Lower lobe of right lung (tissue), 2 donors: ENCODE data around the gene PRDM11. TPM values are rescaled to one million over a fixed set of nuclear protein-coding genes. Genes with fewer than 3 reads are reported as not detected.

ENCODE experiments used
- ATAC-seq, 2 donors: fragments of 200-7000 bp; cut with Tn5 transposase; one replicate each; pipeline ENCODE4 v1.9.1; 2020 to 2022; ENCODE audit warnings: mild to moderate bottlenecking in 2 of 2, moderate library complexity in 2 of 2
- DNase-seq: peaks from one replicate; pipeline ENCODE4 v3.0.0-alpha.2; 2020
- H3K27ac ChIP-seq: fragments of 200-600 bp; one replicate; pipeline ENCODE4 v1.8.0; 2022
- H3K27me3 ChIP-seq: fragments of 200-600 bp; one replicate; pipeline ENCODE4 v1.8.0; 2022; ENCODE audit warnings: low read depth
- H3K36me3 ChIP-seq: fragments of 200-600 bp; one replicate; pipeline ENCODE4 v1.8.0; 2022; ENCODE audit warnings: mild to moderate bottlenecking
- H3K4me1 ChIP-seq: fragments of 200-600 bp; one replicate; pipeline ENCODE4 v1.8.0; 2022
- H3K4me3 ChIP-seq: fragments of 200-600 bp; one replicate; pipeline ENCODE4 v1.8.0; 2022; ENCODE audit warnings: mild to moderate bottlenecking
- H3K9me3 ChIP-seq: fragments of 200-600 bp; one replicate; pipeline ENCODE4 v1.8.0; 2022
- CTCF ChIP-seq: fragments of 200-600 bp; IDR thresholded peaks from one replicate; pipeline ENCODE4 v1.8.0; 2022; ENCODE audit warnings: antibody characterized with exemption, mild to moderate bottlenecking
- intact Hi-C: fragments of 100-400 bp; cut with DNase I; formaldehyde crosslinking; loops from one replicate; pipeline ENCODE4 v1.11.0; 2022
- total RNA-seq: library from RNA; stranded (reverse); fragmentation: NEBNext Ultra II Directional; extraction: Animal tissue kit (Norgen Biotek cat#: 25700); gene quantifications from one replicate; pipeline ENCODE4 v1.2.1, GENCODE V29; 2021
- donor health status: DM: no; HTN: yes; CAD: no; lungs with severe emphysema.

The PRDM11 gene
- total RNA-seq, 1 donor from 2014 or later: 15.1 TPM

GRCh38 chr11:45161252-45162063 lies 15.0 kb downstream of the PRDM11 start:
- no peak for DNase-seq
- intact Hi-C loops: no loop called here
- no peak overlapping the region for H3K27ac ChIP-seq

GRCh38 chr11:45162064-45162375 lies 15.6 kb downstream of the PRDM11 start:
- ATAC-seq (no peak), DNase-seq (no peak)
- intact Hi-C loops: no loop called here
- Histone ChIP-seq H3K27ac (no peak overlapping the region), H3K27me3 (no peaks in the 10 kb centered on the region), H3K9me3 (no peaks in the 10 kb centered on the region), H3K4me1 (peaks cover 30% of the 10 kb centered on the region), H3K4me3 (no peak overlapping the region), H3K36me3 (no peaks in the 10 kb centered on the region)
- TF ChIP-seq CTCF: no peak

More at GRCh38 chr11:45161252-45162063, 15.0 kb downstream of the PRDM11 start:
- no peaks in the 10 kb centered on the region for H3K27me3 ChIP-seq
- H3K36me3 ChIP-seq: no peaks in the 10 kb centered on the region
- no peak overlapping the region for H3K4me3 ChIP-seq
- peaks cover 30% of the 10 kb centered on the region for H3K4me1 ChIP-seq
- no peak for ATAC-seq
- no peak for TF ChIP-seq CTCF
- no peaks in the 10 kb centered on the region for H3K9me3 ChIP-seq

- H3K4me1 ChIP-seq: peaks cover 22% of the 10 kb centered on the region
Observed at GRCh38 chr11:45162916-45163879, 16.8 kb downstream of the PRDM11 start.

GRCh38 chr11:45163956-45164575 lies 17.6 kb downstream of the PRDM11 start:
- no peak for TF ChIP-seq CTCF
- intact Hi-C loops: no loop called here
- Histone ChIP-seq H3K27me3 (no peaks in the 10 kb centered on the region), H3K27ac (no peak overlapping the region), H3K4me3 (no peak overlapping the region), H3K36me3 (no peaks in the 10 kb centered on the region), H3K4me1 (peaks cover 19% of the 10 kb centered on the region), H3K9me3 (no peaks in the 10 kb centered on the region)
- ATAC-seq (no peak), DNase-seq (no peak)

More at GRCh38 chr11:45162916-45163879, 16.8 kb downstream of the PRDM11 start:
- Histone ChIP-seq H3K36me3 (no peaks in the 10 kb centered on the region), H3K4me3 (no peak overlapping the region), H3K9me3 (no peaks in the 10 kb centered on the region), H3K27ac (no peak overlapping the region), H3K27me3 (no peaks in the 10 kb centered on the region)
- intact Hi-C loops: no loop called here
- no peak for TF ChIP-seq CTCF
- no peak for DNase-seq
- ATAC-seq: no peak

- H3K4me3 ChIP-seq: no peak overlapping the region
- H3K4me1 ChIP-seq: peaks cover 27% of the 10 kb centered on the region
- no peak overlapping the region for H3K27ac ChIP-seq
- H3K27me3 ChIP-seq: no peaks in the 10 kb centered on the region
- H3K36me3 ChIP-seq: no peaks in the 10 kb centered on the region
- intact Hi-C loops: no loop called here
- ATAC-seq (no peak), DNase-seq (no peak)
- TF ChIP-seq CTCF: no peak
- H3K9me3 ChIP-seq: no peaks in the 10 kb centered on the region
Observed at GRCh38 chr11:45165386-45165785, 18.9 kb downstream of the PRDM11 start.
